NCI-H187 treated with DMSO at 0.1 percent for 48 hours (cell line): ENCODE data around the gene CSN2.
"Not testable (repeated sequence)": the region's sequence is repeated elsewhere in the genome, so short reads cannot be mapped to it uniquely, and the experiment has no call there.

Experiments
- DNase-seq: peaks from one replicate; lab custom pipeline; 2025; lab: John Stamatoyannopoulos, UW

Gene CSN2

GRCh38 chr4:69965628-69966027, at the start of gene CSN2:
Gene CSN2, minus strand, starts transcription at chr4:69965728. Its CDS starts 4,733 bp downstream, at chr4:69960995.
- DNase-seq: no peak

GRCh38 chr4:70008771-70009170, 43.2 kb upstream of the CSN2 start:
- no peak for DNase-seq

- no peak for DNase-seq
Observed at GRCh38 chr4:70002507-70002906, 37.0 kb upstream of the CSN2 start.

GRCh38 chr4:70000711-70001110, 35.2 kb upstream of the CSN2 start:
- DNase-seq: no peak

- DNase-seq: no peak
Observed at GRCh38 chr4:69999420-69999819, 33.9 kb upstream of the CSN2 start.

GRCh38 chr4:69995526-69996016, 30.0 kb upstream of the CSN2 start, which contains the start of gene STATH:
Gene STATH, plus strand, starts transcription at chr4:69995966. Its CDS starts 2,472 bp downstream, at chr4:69998438.
- DNase-seq: no peak

- no peak for DNase-seq
Observed at GRCh38 chr4:69994782-69995181, 29.3 kb upstream of the CSN2 start.

GRCh38 chr4:69991016-69991415, 25.5 kb upstream of the CSN2 start:
- no peak for DNase-seq

- DNase-seq: no peak
Observed at GRCh38 chr4:69986663-69987062, 21.1 kb upstream of the CSN2 start.

- DNase-seq: no peak
Observed at GRCh38 chr4:69984030-69984443, 18.5 kb upstream of the CSN2 start.

- DNase-seq: no peak
Observed at GRCh38 chr4:69977582-69977981, 12.1 kb upstream of the CSN2 start.

- no peak for DNase-seq
Observed at GRCh38 chr4:69974631-69975030, 9.1 kb upstream of the CSN2 start.

GRCh38 chr4:69970071-69970470, 4.5 kb upstream of the CSN2 start:
- no peak for DNase-seq

- DNase-seq: no peak
Observed at GRCh38 chr4:69957209-69957608, 8.3 kb downstream of the CSN2 start.

- DNase-seq: no peak
Observed at GRCh38 chr4:69951602-69952001, 13.9 kb downstream of the CSN2 start.

GRCh38 chr4:69936566-69936965, 29.0 kb downstream of the CSN2 start:
- DNase-seq: no peak

GRCh38 chr4:69934150-69934549, 31.4 kb downstream of the CSN2 start:
- no peak for DNase-seq

GRCh38 chr4:69930768-69931167, 34.8 kb downstream of the CSN2 start, which contains the start of gene CSN1S1:
Gene CSN1S1, plus strand, starts transcription at chr4:69931068. Its CDS starts 1,488 bp downstream, at chr4:69932556.
- DNase-seq: no peak

GRCh38 chr4:69923782-69924410, 41.6 kb downstream of the CSN2 start:
- DNase-seq: not testable (repeated sequence)

GRCh38 chr4:69920874-69921273, 44.7 kb downstream of the CSN2 start:
- DNase-seq: no peak

- no peak for DNase-seq
Observed at GRCh38 chr4:69910016-69910782, 55.3 kb downstream of the CSN2 start.

GRCh38 chr4:69909195-69909594, 56.3 kb downstream of the CSN2 start:
- no peak for DNase-seq

- DNase-seq: no peak
Observed at GRCh38 chr4:69907151-69907550, 58.4 kb downstream of the CSN2 start.
